Sigmoid colon (tissue), 4 donors: ENCODE results near the gene SPAG16.

Experiments used
- CTCF ChIP-seq, 4 experiments: fragments of 450-650 bp in 3 of 4; fragments of 200-600 bp in 1 of 4; IDR thresholded peaks; one replicate each; pipeline ENCODE4 v1.5.1; 2016 to 2019; ENCODE audit warnings: antibody characterized with exemption in 4 of 4, mild to moderate bottlenecking in 3 of 4, moderate library complexity in 2 of 4
- EP300 ChIP-seq, 4 donors: sonication (generic); formaldehyde crosslinking; IDR thresholded peaks; one replicate each; pipeline ENCODE4 v1.6.1; 2017; ENCODE audit warnings: antibody characterized with exemption in 4 of 4

GRCh38 chr2:214358506-214358905 lies 1074.2 kb downstream of the SPAG16 start:
- no peak for TF ChIP-seq CTCF (IDR thresholded peaks at IDR 0.05)
- TF ChIP-seq EP300 (IDR thresholded peaks at IDR 0.05) = no peak
